DND-41 (cell line): ENCODE data around the gene SRRM3.

Experiments
- ATAC-seq: fragments of 200-7000 bp; cut with Tn5 transposase; 3 replicates; pipeline ENCODE4 v1.9.1; 2021; ENCODE audit warnings: low read depth; ENCODE audit not compliant: insufficient read depth
- DNase-seq: peaks from one replicate; pipeline ENCODE4 v3.0.0-alpha.2; 2020
- H2AFZ ChIP-seq: 2 replicates; pipeline ENCODE4 v1.6.0; 2012; ENCODE audit warnings: low read depth, low read length
- H3K27ac ChIP-seq: 2 replicates; pipeline ENCODE4 v1.5.1; 2012; ENCODE audit warnings: low read length, inconsistent platforms
- H3K27me3 ChIP-seq: fragments of 200-600 bp; sonication (generic); 2 replicates; pipeline ENCODE4 v1.6.0; 2012; ENCODE audit warnings: low read length, mild to moderate bottlenecking, inconsistent platforms; ENCODE audit not compliant: insufficient read depth, poor library complexity
- H3K36me3 ChIP-seq: 2 replicates; pipeline ENCODE4 v1.5.1; 2012; ENCODE audit warnings: low read length, inconsistent platforms; ENCODE audit not compliant: insufficient read depth
- H3K4me1 ChIP-seq: 2 replicates; pipeline ENCODE4 v1.5.1; 2012; ENCODE audit warnings: mild to moderate bottlenecking, low read length; ENCODE audit not compliant: insufficient read depth
- H3K4me2 ChIP-seq: 2 replicates; pipeline ENCODE4 v1.6.0; 2012; ENCODE audit warnings: mild to moderate bottlenecking, moderate library complexity, low read length, inconsistent platforms; ENCODE audit not compliant: insufficient read depth
- H3K4me3 ChIP-seq, 2 experiments: fragments of 200-600 bp in 1 of 2; shearing (Covaris generic) in 1 of 2; 2 replicates each; pipeline ENCODE4 v1.5.1; 2012 to 2016; ENCODE audit warnings: inconsistent platforms in 2 of 2, low read length in 2 of 2, mild to moderate bottlenecking in 2 of 2, low read depth in 1 of 2, moderate library complexity in 1 of 2
- H3K79me2 ChIP-seq: 2 replicates; pipeline ENCODE4 v1.6.0; 2012; ENCODE audit warnings: low read length, inconsistent platforms; ENCODE audit not compliant: insufficient read depth
- H3K9ac ChIP-seq: 2 replicates; pipeline ENCODE4 v1.6.0; 2012; ENCODE audit warnings: low read depth, mild to moderate bottlenecking, inconsistent platforms, low read length, moderate library complexity
- H3K9me3 ChIP-seq: 2 replicates; pipeline ENCODE4 v1.5.1; 2012; ENCODE audit warnings: low read length, moderate library complexity, mild to moderate bottlenecking, inconsistent platforms; ENCODE audit not compliant: insufficient read depth, severe bottlenecking
- H4K20me1 ChIP-seq: 2 replicates; pipeline ENCODE4 v1.6.0; 2012; ENCODE audit warnings: low read length; ENCODE audit not compliant: insufficient read depth
- EZH2 ChIP-seq: IDR thresholded peaks from 3 replicates; pipeline ENCODE4 v1.6.1; 2012; ENCODE audit warnings: borderline replicate concordance, low read depth, mild to moderate bottlenecking, moderate library complexity, low read length, inconsistent platforms; ENCODE audit not compliant: severe bottlenecking
- TF ChIP-seq, protein P1 (sequence below): IDR thresholded peaks from 2 replicates; pipeline ENCODE4 v1.5.1; 2012; ENCODE audit warnings: borderline replicate concordance, low read length, moderate library complexity, mild to moderate bottlenecking; ENCODE audit not compliant: poor library complexity, severe bottlenecking; ENCODE audit errors: extremely low read depth

SRRM3 gene

GRCh38 chr7:76244781-76245391, 43.2 kb downstream of the SRRM3 start:
- Histone ChIP-seq H4K20me1 (no peaks in the 10 kb centered on the region), H3K36me3 (no peaks in the 10 kb centered on the region), H2AFZ (no peak overlapping the region), H3K4me3 (no peak overlapping the region), H3K27me3 (no peaks in the 10 kb centered on the region), H3K9me3 (no peaks in the 10 kb centered on the region), H3K79me2 (no peaks in the 10 kb centered on the region), H3K9ac (no peak overlapping the region), H3K27ac (no peak overlapping the region), H3K4me1 (no peaks in the 10 kb centered on the region), H3K4me2 (no peak overlapping the region)
- ATAC-seq (no peak), DNase-seq (no peak)
- no peak for TF ChIP-seq EZH2
- TF ChIP-seq, protein P1, sequence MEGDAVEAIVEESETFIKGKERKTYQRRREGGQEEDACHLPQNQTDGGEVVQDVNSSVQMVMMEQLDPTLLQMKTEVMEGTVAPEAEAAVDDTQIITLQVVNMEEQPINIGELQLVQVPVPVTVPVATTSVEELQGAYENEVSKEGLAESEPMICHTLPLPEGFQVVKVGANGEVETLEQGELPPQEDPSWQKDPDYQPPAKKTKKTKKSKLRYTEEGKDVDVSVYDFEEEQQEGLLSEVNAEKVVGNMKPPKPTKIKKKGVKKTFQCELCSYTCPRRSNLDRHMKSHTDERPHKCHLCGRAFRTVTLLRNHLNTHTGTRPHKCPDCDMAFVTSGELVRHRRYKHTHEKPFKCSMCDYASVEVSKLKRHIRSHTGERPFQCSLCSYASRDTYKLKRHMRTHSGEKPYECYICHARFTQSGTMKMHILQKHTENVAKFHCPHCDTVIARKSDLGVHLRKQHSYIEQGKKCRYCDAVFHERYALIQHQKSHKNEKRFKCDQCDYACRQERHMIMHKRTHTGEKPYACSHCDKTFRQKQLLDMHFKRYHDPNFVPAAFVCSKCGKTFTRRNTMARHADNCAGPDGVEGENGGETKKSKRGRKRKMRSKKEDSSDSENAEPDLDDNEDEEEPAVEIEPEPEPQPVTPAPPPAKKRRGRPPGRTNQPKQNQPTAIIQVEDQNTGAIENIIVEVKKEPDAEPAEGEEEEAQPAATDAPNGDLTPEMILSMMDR: no peak

GRCh38 chr7:76246804-76247389, 45.2 kb downstream of the SRRM3 start:
- Histone ChIP-seq H3K79me2 (no peaks in the 10 kb centered on the region), H3K4me2 (no peak overlapping the region), H3K27ac (no peak overlapping the region), H3K27me3 (no peaks in the 10 kb centered on the region), H3K4me1 (no peaks in the 10 kb centered on the region), H3K36me3 (no peaks in the 10 kb centered on the region), H3K4me3 (no peak overlapping the region), H3K9me3 (no peaks in the 10 kb centered on the region), H4K20me1 (no peaks in the 10 kb centered on the region), H2AFZ (no peak overlapping the region), H3K9ac (no peak overlapping the region)
- TF ChIP-seq, protein P1: no peak
- no peak for TF ChIP-seq EZH2
- DNase-seq: no peak
- no peak for ATAC-seq

GRCh38 chr7:76247938-76248337, 46.2 kb downstream of the SRRM3 start:
- H2AFZ ChIP-seq: no peak overlapping the region
- no peak overlapping the region for H3K9ac ChIP-seq
- no peak overlapping the region for H3K27ac ChIP-seq
- no peaks in the 10 kb centered on the region for H3K79me2 ChIP-seq
- no peak for TF ChIP-seq EZH2
- TF ChIP-seq, protein P1: no peak
- no peaks in the 10 kb centered on the region for H3K9me3 ChIP-seq
- ATAC-seq (no peak), DNase-seq (no peak)
- H3K27me3 ChIP-seq: no peaks in the 10 kb centered on the region
- no peaks in the 10 kb centered on the region for H3K36me3 ChIP-seq
- H3K4me3 ChIP-seq: no peak overlapping the region
- no peak overlapping the region for H3K4me2 ChIP-seq
- no peaks in the 10 kb centered on the region for H3K4me1 ChIP-seq
- H4K20me1 ChIP-seq: no peaks in the 10 kb centered on the region
